HG03175 (cell line): ENCODE data around the gene WDR53.
"Not testable (repeated sequence)": the region's sequence is repeated elsewhere in the genome, so short reads cannot be mapped to it uniquely, and the experiment has no call there.

Source experiments
- ATAC-seq: cut with Tn5 transposase; IDR thresholded peaks from one replicate; pipeline ENCODE4 v1.9.1; 2021; ENCODE audit warnings: mild to moderate bottlenecking, moderate library complexity; ENCODE audit not compliant: unreplicated experiment

WDR53 gene

DNA sequence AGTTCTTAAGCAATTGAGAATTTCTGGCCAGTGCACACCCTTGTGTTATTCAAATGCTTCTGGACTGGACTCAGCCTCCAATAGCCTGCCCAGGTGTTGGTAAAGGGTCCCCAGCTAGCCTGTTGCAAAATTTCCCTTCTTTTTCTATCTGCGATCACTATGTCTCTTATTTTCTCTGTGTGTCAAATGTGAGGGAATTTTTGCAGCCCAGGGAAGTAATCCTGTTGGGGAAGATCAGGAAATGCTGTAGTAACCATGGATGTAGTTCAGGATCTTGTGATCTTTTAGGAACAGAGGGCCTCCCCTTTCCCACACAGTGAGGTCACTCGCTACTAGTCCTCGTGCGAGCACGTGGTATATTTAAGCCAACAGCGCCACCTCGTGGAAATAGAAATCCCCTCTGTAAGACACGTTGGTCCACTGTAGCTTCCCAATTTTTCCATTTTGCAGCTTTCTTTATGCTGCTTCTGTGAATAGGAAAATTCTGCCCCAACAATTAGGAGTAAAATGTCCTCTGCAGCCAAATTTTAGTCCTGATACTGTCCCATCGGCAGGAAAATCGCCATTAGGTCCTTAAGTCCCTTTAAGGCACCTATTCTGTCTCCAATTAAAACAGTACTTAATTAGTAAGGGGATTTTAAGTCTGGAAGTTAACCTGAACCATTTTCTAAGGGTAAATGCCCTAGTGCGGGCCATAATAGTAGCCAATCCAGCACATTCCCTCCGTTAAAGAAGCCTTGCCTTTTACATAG is 49.2 kb downstream of the WDR53 start:
- no peak for ATAC-seq

DNA sequence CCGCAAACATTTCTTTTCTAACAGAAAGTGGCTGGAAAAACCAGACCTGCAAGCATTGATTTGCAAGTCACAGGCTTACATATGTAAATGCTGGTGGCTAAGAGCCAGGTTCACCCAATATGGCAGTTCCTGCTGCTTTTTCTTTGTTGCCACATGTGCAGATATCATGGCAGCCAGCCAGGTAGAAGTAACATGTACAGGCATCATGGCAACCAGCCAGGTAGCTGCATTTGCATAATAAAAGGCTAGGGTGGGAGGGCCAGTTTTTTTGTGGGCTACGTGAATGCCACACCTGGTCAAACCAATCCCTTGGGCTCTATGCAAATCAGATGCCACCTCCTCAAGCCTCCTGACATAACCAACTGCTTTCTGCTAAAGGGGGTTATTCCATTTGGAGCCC is 50.4 kb downstream of the WDR53 start:
- ATAC-seq = no peak

- no peak for ATAC-seq
Measured at GRCh38 chr3:196517162-196517800, 51.1 kb downstream of the WDR53 start.

GRCh38 chr3:196514913-196515621 is 53.3 kb downstream of the WDR53 start, which contains the start of gene SMCO1:
Gene SMCO1 (minus strand): TSS chr3:196515346. CDS start chr3:196515209, 137 bp downstream.
- ATAC-seq = no peak

GRCh38 chr3:196514350-196514716 is 54.0 kb downstream of the WDR53 start:
- no peak for ATAC-seq

DNA sequence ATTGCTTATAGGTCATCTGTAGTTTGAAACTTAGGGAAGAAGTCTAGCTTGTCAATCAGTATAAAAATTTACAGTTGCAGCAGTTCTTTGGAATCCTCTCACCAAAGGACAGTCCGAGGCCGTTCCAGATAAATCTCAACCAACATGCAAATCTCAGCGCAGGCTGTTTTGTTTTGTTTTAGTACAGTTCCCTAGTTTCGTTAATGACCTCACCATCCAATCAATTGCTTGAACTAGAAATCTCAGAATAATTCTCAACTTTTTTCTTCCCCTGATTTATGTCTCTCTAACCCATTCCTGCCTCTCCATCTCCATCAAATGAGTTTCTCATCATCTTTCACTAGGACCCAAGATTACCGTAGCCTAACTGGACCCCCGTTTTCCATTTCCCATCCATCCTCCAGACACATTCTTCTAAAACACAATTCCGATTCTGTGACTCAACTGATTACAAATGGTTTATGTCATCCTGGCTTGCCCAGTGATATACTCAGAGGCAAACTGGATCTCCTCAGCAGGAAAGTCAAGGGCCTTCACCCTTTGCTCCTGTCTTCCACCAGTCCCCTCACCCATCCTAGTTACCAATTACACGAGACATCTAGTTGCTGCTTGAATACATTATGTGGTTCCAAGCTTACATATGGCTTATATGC is 54.5 kb downstream of the WDR53 start:
- no peak for ATAC-seq

DNA sequence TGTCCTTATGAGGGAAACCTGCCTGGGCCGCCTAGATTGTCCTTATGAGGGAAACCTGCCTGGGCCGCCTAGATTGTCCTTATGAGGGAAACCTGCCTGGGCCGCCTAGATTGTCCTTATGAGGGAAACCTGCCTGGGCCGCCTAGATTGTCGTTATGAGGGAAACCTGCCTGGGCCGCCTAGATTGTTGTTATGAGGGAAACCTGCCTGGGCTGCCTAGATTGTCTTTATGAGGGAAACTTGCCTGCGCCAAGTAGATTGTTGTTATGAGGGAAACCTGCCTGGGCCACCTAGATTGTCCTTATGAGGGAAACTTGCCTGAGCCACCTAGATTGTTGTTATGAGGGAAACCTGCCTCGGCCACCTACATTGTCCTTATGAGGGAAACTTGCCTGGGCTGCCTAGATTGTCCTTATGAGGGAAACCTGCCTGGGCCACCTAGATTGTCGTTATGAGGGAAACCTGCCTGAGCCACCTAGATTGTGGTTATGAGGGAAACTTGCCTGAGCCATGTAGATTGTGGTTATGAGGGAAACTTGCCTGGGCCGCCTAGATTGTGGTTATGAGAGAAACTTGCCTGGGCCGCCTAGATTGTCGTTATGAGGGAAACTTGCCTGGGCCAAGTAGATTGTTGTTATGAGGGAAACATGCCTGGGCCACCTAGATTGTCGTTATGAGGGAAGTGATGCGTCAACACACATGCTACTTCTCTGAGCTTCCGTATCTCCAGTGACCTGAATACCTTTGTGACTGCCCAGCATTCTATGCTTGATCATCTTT is 56.5 kb downstream of the WDR53 start:
- not testable (repeated sequence) for ATAC-seq

- not testable (repeated sequence) for ATAC-seq
Measured at GRCh38 chr3:196511108-196511507, 57.2 kb downstream of the WDR53 start.

GRCh38 chr3:196506687-196507086 is 61.7 kb downstream of the WDR53 start:
- no peak for ATAC-seq

GRCh38 chr3:196504556-196504955 is 63.8 kb downstream of the WDR53 start:
- ATAC-seq = no peak
